Loucy (cell line): ENCODE data around the gene MGLL.

Experiments
- EZH2phosphoT487 ChIP-seq: fragments of 200-600 bp; IDR thresholded peaks from 2 replicates; pipeline ENCODE4 v1.6.1; 2018; ENCODE audit warnings: antibody characterized with exemption, mild to moderate bottlenecking, moderate library complexity, borderline replicate concordance
- TF ChIP-seq, protein P1 (sequence below): fragments of 200-600 bp; sonication (generic); conservative IDR thresholded peaks from 2 replicates; pipeline ENCODE4 v1.5.1; 2014; ENCODE audit warnings: mild to moderate bottlenecking, antibody characterized with exemption, low read length

GRCh38 chr3:127672429-127673190 is 149.7 kb downstream of the MGLL start, which contains the start of gene ABTB1:
- TF ChIP-seq, protein P1, sequence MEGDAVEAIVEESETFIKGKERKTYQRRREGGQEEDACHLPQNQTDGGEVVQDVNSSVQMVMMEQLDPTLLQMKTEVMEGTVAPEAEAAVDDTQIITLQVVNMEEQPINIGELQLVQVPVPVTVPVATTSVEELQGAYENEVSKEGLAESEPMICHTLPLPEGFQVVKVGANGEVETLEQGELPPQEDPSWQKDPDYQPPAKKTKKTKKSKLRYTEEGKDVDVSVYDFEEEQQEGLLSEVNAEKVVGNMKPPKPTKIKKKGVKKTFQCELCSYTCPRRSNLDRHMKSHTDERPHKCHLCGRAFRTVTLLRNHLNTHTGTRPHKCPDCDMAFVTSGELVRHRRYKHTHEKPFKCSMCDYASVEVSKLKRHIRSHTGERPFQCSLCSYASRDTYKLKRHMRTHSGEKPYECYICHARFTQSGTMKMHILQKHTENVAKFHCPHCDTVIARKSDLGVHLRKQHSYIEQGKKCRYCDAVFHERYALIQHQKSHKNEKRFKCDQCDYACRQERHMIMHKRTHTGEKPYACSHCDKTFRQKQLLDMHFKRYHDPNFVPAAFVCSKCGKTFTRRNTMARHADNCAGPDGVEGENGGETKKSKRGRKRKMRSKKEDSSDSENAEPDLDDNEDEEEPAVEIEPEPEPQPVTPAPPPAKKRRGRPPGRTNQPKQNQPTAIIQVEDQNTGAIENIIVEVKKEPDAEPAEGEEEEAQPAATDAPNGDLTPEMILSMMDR: no peak
- no peak for TF ChIP-seq EZH2phosphoT487
